Gastrocnemius medialis (tissue), 4 donors: Measurements from ENCODE around the gene SUGP2.

Source experiments
- CTCF ChIP-seq, 5 experiments: fragments of 450-650 bp in 3 of 5; fragments of 200-600 bp in 2 of 5; sonication (generic) in 2 of 5; IDR thresholded peaks in 4 of 5; conservative IDR thresholded peaks in 1 of 5; 1 replicate in 4 of 5; 2 replicates in 1 of 5; pipeline ENCODE4 v1.5.1; 2016 to 2019; ENCODE audit warnings: antibody characterized with exemption in 5 of 5, mild to moderate bottlenecking in 3 of 5, moderate library complexity in 3 of 5
- POLR2A ChIP-seq, 2 donors: fragments of 450-650 bp; IDR thresholded peaks; one replicate each; pipeline ENCODE4 v1.6.1; 2017; ENCODE audit warnings: antibody characterized with exemption in 2 of 2, mild to moderate bottlenecking in 2 of 2, moderate library complexity in 2 of 2

DNA sequence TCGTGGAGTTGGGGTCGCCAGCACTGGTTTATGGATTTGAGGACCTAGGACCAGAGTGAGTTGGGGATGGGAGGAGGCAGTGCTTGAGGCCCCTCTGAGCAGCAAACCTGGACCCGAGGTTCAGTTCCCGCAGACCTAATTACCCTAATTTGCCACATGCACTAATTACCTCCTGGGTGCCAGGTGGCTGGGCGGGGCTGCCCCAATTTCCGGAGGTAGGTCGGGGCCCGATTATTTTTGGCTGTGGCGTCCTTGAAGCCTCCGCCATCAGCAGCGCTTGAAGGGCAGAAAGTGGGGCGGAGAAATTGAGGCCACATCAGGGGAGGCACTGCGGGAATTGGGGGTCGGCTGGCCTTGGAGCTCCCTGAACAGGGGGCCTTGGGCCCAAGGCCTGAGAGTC lies 86.4 kb downstream of the SUGP2 start:
- no peak for TF ChIP-seq CTCF (IDR thresholded peaks at IDR 0.05 in 4 of 5, conservative IDR thresholded peaks at IDR 0.05 in 1 of 5)
- TF ChIP-seq POLR2A (IDR thresholded peaks at IDR 0.05) = no peak
